GM12878 (cell line): ENCODE data around the gene STX1A. TPM values are rescaled to one million over a fixed set of nuclear protein-coding genes. Genes with fewer than 3 reads are reported as not detected.

Experiments used
- ATAC-seq: fragments of 200-7000 bp; cut with Tn5 transposase; 3 replicates; pipeline ENCODE4 v1.9.1; 2020; ENCODE audit warnings: mild to moderate bottlenecking, moderate library complexity
- BruUV-seq: library from RNA; stranded (reverse); fragments of 400-500 nt; replicated peaks from 2 replicates; lab custom pipeline; 2021; lab: Mats Ljungman, UMichigan
- CTCF ChIA-PET: fragments of 300-600 bp; sonication (Branson Sonifier 250); formaldehyde crosslinking; extraction: SDS; loops from one replicate; lab custom pipeline; 2021; ENCODE audit warnings: inconsistent platforms; lab: Yijun Ruan, JAX
- POLR2A ChIA-PET: fragments of 350-600 bp; formaldehyde crosslinking; extraction: SDS; loops from one replicate; lab custom pipeline; 2021; ENCODE audit warnings: inconsistent platforms; lab: Charles Lee
- RAD21 ChIA-PET: fragments of 300-600 bp; sonication (Branson Sonifier 250); formaldehyde crosslinking; loops from one replicate; lab custom pipeline; 2023; ENCODE audit warnings: antibody characterized with exemption; ENCODE audit not compliant: unreplicated experiment; lab: Charles Lee
- SMC1A ChIA-PET: fragments of 300-600 bp; sonication (Branson Sonifier 250); formaldehyde crosslinking; loops from one replicate; lab custom pipeline; 2023; ENCODE audit not compliant: unreplicated experiment, uncharacterized antibody; lab: Charles Lee
- DNase-seq: peaks from one replicate; pipeline ENCODE4 v3.0.0-alpha.2; 2011; ENCODE audit warnings: low read depth, low spot score
- FAIRE-seq: peaks from 3 replicates; lab custom pipeline; 2011; peaks lifted over from hg19 to GRCh38; lab: Jason Lieb, UNC
- H2AFZ ChIP-seq: 2 replicates; pipeline ENCODE4 v1.6.0; 2011; ENCODE audit warnings: low read depth, low read length, control low read depth; ENCODE audit not compliant: control insufficient read depth
- H3K27ac ChIP-seq: 2 replicates; pipeline ENCODE4 v1.5.1; 2011; ENCODE audit warnings: control low read depth; ENCODE audit not compliant: control insufficient read depth, insufficient read depth
- H3K27me3 ChIP-seq, 2 experiments: replicated peaks in 1 of 2; 2 replicates each; pipeline versions ENCODE4 v1.6.0 to v1.6.1; 2011; ENCODE audit warnings: low read length in 1 of 2; ENCODE audit not compliant: control insufficient read depth in 2 of 2, insufficient read depth in 2 of 2
- H3K36me3 ChIP-seq, 2 experiments: 2 replicates each; pipeline ENCODE4 v1.5.1; 2011; ENCODE audit warnings: low read length in 1 of 2; ENCODE audit not compliant: control insufficient read depth in 2 of 2, insufficient read depth in 2 of 2
- H3K4me1 ChIP-seq: 2 replicates; pipeline ENCODE4 v1.6.1; 2011; ENCODE audit warnings: mild to moderate bottlenecking, low read length, moderate library complexity, mixed read lengths; ENCODE audit not compliant: control insufficient read depth, insufficient read depth
- H3K4me2 ChIP-seq: 2 replicates; pipeline ENCODE4 v1.6.0; 2011; ENCODE audit warnings: control low read depth; ENCODE audit not compliant: control insufficient read depth, insufficient read depth
- H3K4me3 ChIP-seq: fragments of 200-600 bp; sonication (generic); 2 replicates; pipeline ENCODE4 v1.5.1; 2016
- H3K79me2 ChIP-seq: 2 replicates; pipeline ENCODE4 v1.6.0; 2011; ENCODE audit warnings: low read length; ENCODE audit not compliant: control insufficient read depth, insufficient read depth
- H3K9ac ChIP-seq: 2 replicates; pipeline ENCODE4 v1.8.0; 2011; ENCODE audit warnings: low read length, control low read depth, mixed read lengths; ENCODE audit not compliant: control insufficient read depth, insufficient read depth
- H3K9me3 ChIP-seq: replicated peaks from 3 replicates; pipeline ENCODE4 v1.5.1; 2011; ENCODE audit warnings: mild to moderate bottlenecking, low read length; ENCODE audit not compliant: control insufficient read depth, insufficient read depth
- H4K20me1 ChIP-seq: 2 replicates; pipeline ENCODE4 v1.6.0; 2011; ENCODE audit not compliant: control insufficient read depth, insufficient read depth
- BCL3 ChIP-seq: IDR thresholded peaks from 2 replicates; pipeline ENCODE4 v1.6.1; 2011; ENCODE audit warnings: borderline replicate concordance, low read depth, mild to moderate bottlenecking, moderate library complexity, low read length; ENCODE audit not compliant: insufficient read depth, poor library complexity, severe bottlenecking
- CHD4 ChIP-seq: fragments of 200-600 bp; sonication (generic); IDR thresholded peaks from 2 replicates; pipeline ENCODE4 v1.6.1; 2016; ENCODE audit warnings: mild to moderate bottlenecking
- DPF2 ChIP-seq: fragments of 450-650 bp; IDR thresholded peaks from 2 replicates; pipeline ENCODE4 v1.6.1; 2017; ENCODE audit warnings: mild to moderate bottlenecking
- SKIL ChIP-seq: fragments of 450-650 bp; IDR thresholded peaks from 2 replicates; pipeline ENCODE4 v1.6.1; 2017; ENCODE audit warnings: mild to moderate bottlenecking, low read depth, inconsistent platforms; ENCODE audit not compliant: poor library complexity, severe bottlenecking
- WGBS: methylation state at CpG from one replicate; pipeline ENCODE4 v1.1.6; 2016; ENCODE audit warnings: low lambda C conversion rate; ENCODE audit not compliant: insufficient replicate concordance, insufficient coverage; ENCODE audit errors: missing lambda C conversion rate; 5-methylcytosine and 5-hydroxymethylcytosine counted together
- in situ Hi-C: fragments of 300-500 bp; cut with MboI; formaldehyde crosslinking; loops from 9 replicates; pipeline ENCODE4 v1.14.3; 2018; ENCODE audit warnings: mixed read lengths
- intact Hi-C: fragments of 100-400 bp; cut with micrococcal nuclease; formaldehyde crosslinking; loops from one replicate; pipeline ENCODE4 v1.14.2; 2022; ENCODE audit not compliant: unreplicated experiment
- polyA plus RNA-seq, 11 experiments: library from polyadenylated mRNA; depleted of rRNA in 4 of 11; unstranded in 6 of 11; stranded (reverse) in 5 of 11; fragments of >200 nt; fragmentation: Nextera tagmentation in 4 of 11; fragmentation: Illumina TruSeq in 1 of 11; extraction: Ambion mirVana in 4 of 11; extraction: Trizol in 1 of 11; gene quantifications; 1 replicate in 1 of 11; 2 replicates in 10 of 11; pipeline versions ENCODE4 v1.2.1 to v1.2.3, GENCODE V29; 2011 to 2016; ENCODE audit warnings: inconsistent platforms in 2 of 11, missing spikeins in 2 of 11, low read depth in 1 of 11
- total RNA-seq, 4 experiments: library from RNA; depleted of rRNA in 3 of 4; stranded (reverse); fragments of >200 nt in 3 of 4; fragmentation: Illumina TruSeq in 1 of 4; extraction: Trizol in 1 of 4; gene quantifications; 2 replicates each; pipeline versions ENCODE4 v1.2.1 to v1.2.3, GENCODE V29; 2013 to 2021
- TF ChIP-seq, protein P1 (sequence below): IDR thresholded peaks from 2 replicates; pipeline ENCODE4 v1.6.1; 2011; ENCODE audit warnings: mild to moderate bottlenecking, low read depth, low read length, moderate library complexity; ENCODE audit not compliant: insufficient replicate concordance

Gene STX1A
- total and polyA plus RNA-seq, 10 of the 15 experiments (the other 5 are each of a cell fraction or from before 2014, with no cell fraction given) = 0.15 to 5.3 (median 2.5) TPM

DNA sequence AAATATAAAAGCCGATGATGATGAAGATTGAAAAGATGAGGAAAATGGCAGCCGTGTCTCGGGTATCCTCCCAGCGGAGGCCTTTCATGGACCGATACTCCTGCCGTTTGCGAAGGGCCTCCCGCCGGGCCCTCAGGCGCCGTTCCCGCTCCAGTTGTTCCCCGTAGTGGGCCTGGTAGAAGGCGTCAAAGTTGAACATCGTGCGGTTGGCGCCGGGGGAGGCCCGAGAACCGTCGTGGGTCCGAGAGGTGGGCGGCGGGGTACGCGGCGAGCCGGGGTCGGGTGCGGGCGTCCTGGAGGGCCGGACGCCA lies 36.8 kb downstream of the STX1A start:
- ATAC-seq = peak; percentile 10
- CTCF ChIA-PET = no interaction called here
- peak overlapping the region; percentile 91 for H3K4me3 ChIP-seq
- no peaks in the 10 kb centered on the region; the same call in 2 of the 3 replicates for H3K9me3 ChIP-seq
- H3K4me1 ChIP-seq = peaks cover 12% of the 10 kb centered on the region
- no peak for FAIRE-seq
- no peaks in the 10 kb centered on the region; the same call in 1 of the 2 replicates for H4K20me1 ChIP-seq
- intact Hi-C loops = loop anchor here (2.0 to 10.0 kb wide), 2 partner anchors 36 to 158 kb away; partner anchors contain the start of genes BAZ1B and STX1A
- POLR2A ChIA-PET = no interaction called here
- in situ Hi-C loops = no loop called here
- H3K27me3 ChIP-seq = no peaks in the 10 kb centered on the region
- H3K4me2 ChIP-seq = peak overlapping the region; percentile 94
- RAD21 ChIA-PET = no interaction called here
- TF ChIP-seq DPF2 (no peak; the same call in 1 of the 2 replicates), SKIL (no peak), CHD4 (no peak), BCL3 (no peak)
- TF ChIP-seq, protein P1, sequence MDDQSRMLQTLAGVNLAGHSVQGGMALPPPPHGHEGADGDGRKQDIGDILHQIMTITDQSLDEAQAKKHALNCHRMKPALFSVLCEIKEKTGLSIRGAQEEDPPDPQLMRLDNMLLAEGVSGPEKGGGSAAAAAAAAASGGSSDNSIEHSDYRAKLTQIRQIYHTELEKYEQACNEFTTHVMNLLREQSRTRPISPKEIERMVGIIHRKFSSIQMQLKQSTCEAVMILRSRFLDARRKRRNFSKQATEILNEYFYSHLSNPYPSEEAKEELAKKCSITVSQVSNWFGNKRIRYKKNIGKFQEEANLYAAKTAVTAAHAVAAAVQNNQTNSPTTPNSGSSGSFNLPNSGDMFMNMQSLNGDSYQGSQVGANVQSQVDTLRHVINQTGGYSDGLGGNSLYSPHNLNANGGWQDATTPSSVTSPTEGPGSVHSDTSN = no peak
- TF ChIP-seq, all 136 proteins: peak for 0
- WGBS = 3% methylated on average over 32 of the region's 33 CpGs
- SMC1A ChIA-PET = no interaction called here
- no TSS peak for BruUV-seq
- no peak for DNase-seq
- Histone ChIP-seq H3K9ac (peak overlapping the region; percentile 98), H3K79me2 (peaks cover 46% of the 10 kb centered on the region), H3K27ac (peak overlapping the region; percentile 78), H2AFZ (peak overlapping the region; percentile 96), H3K36me3 (peaks cover 3 to 5% of the 10 kb centered on the region in 2 experiments; a peak in 3 of 4 replicates)
